ENCODE measurements around the gene ADPRHL1.
"Not testable (repeated sequence)": the region's sequence is repeated elsewhere in the genome, so short reads cannot be mapped to it uniquely, and the experiment has no call there.

The ADPRHL1 gene

DNA sequence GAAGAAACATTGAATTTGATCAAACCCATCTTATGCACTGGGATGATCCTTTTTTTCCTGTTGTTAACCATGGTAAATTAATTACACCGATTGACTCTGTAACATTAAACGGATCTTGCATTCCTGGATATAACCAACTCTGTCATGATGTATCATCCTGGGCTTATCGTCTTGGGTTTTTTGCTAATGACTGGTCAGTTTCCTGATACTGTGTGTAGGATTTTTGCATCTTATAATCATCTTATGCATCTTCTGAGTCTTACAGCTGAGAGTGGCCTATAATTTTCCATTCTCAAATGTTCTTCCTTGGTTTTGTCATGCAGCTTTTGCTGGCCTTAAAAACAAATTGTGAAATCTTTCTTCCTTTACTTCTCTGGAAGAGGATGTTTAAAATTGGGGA, 24.4 kb upstream of the ADPRHL1 start:
- DNase-seq = no peak

- no peak for DNase-seq
These were observed 23.5 kb upstream of the ADPRHL1 start for GRCh38 chr13:113476811-113477210.

GRCh38 chr13:113475911-113476310, 22.6 kb upstream of the ADPRHL1 start:
- DNase-seq = no peak

DNA sequence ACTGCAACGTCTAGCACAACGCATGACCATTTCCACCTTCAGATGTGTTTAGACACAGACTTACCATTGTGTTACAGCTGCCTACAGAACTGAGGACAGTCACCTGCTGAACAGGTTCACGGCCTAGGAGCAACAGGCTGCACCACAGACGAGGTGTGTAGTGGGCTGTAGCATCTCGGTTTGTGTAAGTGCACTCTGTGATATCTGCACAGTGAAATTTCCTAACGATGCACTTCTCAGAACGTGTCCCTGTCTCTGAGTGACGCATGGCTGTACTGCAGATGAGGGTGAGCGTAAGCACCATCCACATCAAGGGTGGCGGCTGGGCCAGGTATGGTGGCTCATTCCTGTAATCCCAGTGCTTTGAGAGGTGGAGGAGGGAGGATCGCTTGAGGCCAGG, 22.0 kb upstream of the ADPRHL1 start:
- no peak for DNase-seq

GRCh38 chr13:113474179-113474578, 20.9 kb upstream of the ADPRHL1 start:
- no peak for DNase-seq

- no peak for DNase-seq
These were observed 19.2 kb upstream of the ADPRHL1 start for GRCh38 chr13:113472355-113473025.

- DNase-seq = no peak
These were observed 18.6 kb upstream of the ADPRHL1 start for GRCh38 chr13:113471844-113472243.

DNA sequence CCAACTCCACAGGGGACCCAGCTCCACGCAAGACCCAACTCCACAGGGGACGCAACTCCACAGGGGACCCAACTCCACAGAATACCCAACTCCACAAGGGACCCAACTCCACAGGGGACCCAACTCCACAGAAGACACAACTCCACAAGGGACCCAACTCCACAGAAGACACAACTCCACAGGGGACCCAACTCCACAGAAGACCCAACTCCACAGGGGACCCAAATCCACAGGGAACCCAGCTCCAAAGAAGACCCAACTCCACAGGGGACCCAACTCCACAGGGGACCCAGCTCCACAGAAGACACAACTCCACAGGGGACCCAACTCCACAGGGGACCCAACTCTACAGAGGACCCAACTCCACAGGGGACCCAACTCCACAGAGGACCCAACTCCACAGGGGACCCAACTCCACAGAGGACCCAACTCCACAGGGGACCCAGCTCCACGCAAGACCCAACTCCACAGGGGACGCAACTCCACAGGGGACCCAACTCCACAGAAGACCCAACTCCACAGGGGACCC, 17.4 kb upstream of the ADPRHL1 start:
- DNase-seq = not testable (repeated sequence)

- no peak for DNase-seq
These were observed 16.8 kb upstream of the ADPRHL1 start for GRCh38 chr13:113470073-113470472.

GRCh38 chr13:113469582-113469981, 16.3 kb upstream of the ADPRHL1 start:
- DNase-seq = no peak

- DNase-seq = no peak
These were observed 15.3 kb upstream of the ADPRHL1 start for GRCh38 chr13:113468472-113469201.

DNA sequence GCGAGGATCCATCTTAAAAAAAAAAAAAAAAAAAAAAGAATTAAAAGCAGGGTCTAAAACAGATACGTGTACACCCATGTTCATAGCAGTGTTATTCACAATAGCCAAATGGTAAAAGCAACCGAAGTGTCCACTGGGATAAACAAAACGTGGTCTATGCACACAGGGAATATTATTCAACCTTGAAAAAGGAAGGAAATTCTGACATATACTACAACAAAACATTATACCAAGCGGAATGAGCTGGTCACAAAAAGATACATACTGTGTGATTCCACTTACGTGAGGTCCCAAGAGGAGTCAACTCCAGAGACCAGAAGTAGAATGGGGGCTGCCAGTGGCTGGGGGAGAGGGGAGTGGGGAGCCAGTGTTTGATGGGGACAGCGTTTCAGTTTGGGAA, 14.7 kb upstream of the ADPRHL1 start:
- DNase-seq = no peak

GRCh38 chr13:113466383-113466782, 13.1 kb upstream of the ADPRHL1 start:
- no peak for DNase-seq

- DNase-seq = no peak
These were observed 12.0 kb upstream of the ADPRHL1 start for GRCh38 chr13:113465300-113465699.

GRCh38 chr13:113464476-113464875, 11.2 kb upstream of the ADPRHL1 start:
- DNase-seq = no peak

DNA sequence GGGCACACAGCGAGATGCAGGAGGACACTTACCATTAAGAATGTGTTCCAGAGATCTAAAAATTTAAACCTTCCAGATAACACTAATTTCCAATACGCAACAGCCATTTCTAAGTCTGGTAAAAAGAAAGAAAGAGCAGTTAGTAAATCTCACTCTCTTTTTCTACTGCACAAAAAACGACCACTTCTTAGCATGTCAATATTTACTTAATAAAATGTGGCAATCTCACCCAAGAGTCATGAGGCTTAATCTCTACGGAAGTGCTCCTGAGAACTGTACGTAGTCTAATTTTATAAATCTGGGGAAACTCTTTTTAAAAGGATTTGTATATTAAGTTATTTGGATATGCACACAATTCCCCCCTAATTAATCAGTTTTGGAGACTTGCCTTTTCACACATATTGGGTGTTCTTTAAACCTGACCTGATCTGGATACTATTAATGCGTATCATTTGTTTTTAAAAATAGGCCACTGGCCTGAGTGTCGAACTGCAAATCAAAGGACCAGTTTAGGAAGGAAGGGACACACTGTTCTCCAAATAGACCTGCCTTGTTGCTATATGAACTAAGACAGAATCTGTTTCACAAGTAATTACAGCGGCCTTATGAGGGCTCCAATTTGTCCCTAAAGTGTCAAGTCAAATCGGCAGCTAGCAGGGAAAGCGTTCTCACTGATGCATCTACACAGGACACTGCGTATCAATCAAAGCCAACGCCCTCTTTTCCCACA, 7.9 kb upstream of the ADPRHL1 start:
- DNase-seq = no peak

- no peak for DNase-seq
These were observed 7.3 kb upstream of the ADPRHL1 start for GRCh38 chr13:113460599-113460998.

GRCh38 chr13:113460064-113460555, 6.8 kb upstream of the ADPRHL1 start:
- no peak for DNase-seq

DNA sequence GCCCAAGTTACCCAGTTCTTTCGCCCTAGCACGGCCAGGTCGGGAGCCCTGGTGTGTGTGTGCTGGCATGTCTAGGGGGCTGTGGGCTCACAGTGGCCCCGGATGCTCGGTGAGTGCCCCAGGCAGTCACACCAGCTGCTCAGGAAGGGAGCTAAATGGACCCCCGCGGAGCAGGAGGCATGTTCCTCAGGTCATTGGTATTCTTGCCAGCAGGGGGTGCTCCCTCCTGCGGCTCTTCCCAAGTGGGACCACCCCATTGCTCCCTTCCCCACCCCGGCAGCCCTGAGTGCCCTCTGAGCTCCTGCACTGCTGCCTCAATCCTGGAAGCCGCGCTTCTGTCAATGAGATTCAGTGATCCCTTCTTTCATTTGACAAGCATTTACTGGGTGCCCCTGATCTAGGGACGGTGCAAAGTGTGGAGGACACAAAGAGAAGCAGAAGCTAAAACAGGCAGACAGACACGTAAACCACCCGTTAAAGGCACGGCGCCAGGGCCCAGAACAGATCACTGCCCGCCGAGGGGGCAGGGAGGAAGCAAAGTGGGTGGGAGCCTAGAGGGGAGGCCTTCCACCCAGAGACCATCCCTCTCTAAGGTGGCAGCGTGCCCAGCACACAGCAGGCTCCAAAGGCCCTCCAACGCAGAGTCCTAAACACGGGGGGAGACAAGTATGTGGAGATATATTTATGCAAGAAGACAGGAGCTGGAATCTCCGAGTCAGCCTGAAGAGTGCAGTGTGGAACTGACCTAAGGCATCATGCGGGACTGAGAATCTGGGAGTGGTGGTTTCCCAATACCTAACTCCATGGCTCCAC, 5.2 kb upstream of the ADPRHL1 start:
- DNase-seq = no peak

- DNase-seq = no peak
These were observed 4.2 kb upstream of the ADPRHL1 start for GRCh38 chr13:113457510-113457909.

DNA sequence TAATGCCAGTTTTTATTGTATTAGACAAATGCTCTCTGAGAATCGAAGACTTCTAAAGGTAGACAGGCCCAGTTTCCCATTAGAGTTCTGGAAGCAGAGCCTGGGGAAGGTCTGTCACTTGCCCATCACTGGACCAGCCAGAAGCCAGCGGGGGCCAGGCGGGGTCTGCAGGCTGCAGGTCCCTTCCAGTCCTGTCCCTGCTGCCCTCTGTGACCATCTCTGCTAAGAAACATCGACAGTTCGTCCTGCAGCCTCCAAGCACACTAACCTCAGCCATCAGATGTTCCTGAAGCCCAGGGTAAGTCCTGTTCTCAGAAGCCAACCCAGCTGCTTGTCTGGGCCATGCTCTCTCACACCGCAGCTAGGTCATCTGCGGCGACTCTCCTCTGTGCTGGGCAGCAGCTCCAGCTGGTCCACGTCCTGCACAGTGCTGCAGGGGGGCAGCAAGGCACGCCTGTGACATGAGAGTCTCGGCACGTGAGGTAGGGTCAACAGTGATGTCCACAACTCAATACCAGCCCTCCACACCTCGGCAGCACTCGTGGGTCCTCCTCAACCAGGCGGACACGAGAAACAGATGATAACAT, 2.9 kb upstream of the ADPRHL1 start:
- DNase-seq = no peak

DNA sequence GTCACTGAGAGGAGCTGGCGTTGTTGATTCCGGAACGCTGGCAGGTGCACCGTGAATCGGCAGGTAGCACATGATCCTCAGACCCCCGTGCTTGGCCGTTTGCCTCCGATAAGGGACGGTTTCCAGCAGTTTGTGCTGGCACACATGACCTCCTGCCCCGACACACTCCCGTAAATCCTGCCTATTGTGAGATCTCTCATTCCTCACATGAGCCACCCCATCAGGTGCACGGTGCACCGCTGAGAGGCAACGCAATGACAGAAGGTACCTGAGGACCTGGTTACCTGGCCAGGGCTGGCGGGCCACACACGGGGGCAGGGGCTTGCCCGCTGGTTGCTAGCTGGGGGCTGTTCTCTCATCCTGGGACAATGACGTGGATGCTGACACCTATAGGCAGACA, 2.1 kb upstream of the ADPRHL1 start:
- no peak for DNase-seq

Data from bone marrow (tissue), 2 donors.